HG02943 (cell line): ENCODE results near the gene COL20A1.

Experiments
- ATAC-seq: cut with Tn5 transposase; IDR thresholded peaks from one replicate; pipeline ENCODE4 v1.9.1; 2021; ENCODE audit warnings: mild to moderate bottlenecking, low read depth, moderate library complexity; ENCODE audit not compliant: unreplicated experiment

COL20A1 gene

GRCh38 chr20:63357921-63358905, 65.2 kb downstream of the COL20A1 start:
- no peak for ATAC-seq

- no peak for ATAC-seq
These were observed 66.4 kb downstream of the COL20A1 start for GRCh38 chr20:63359164-63359934.

GRCh38 chr20:63359937-63360849, 67.2 kb downstream of the COL20A1 start:
- ATAC-seq = no peak

GRCh38 chr20:63360850-63361518, 68.0 kb downstream of the COL20A1 start, which contains the start of gene CHRNA4:
Gene CHRNA4, minus strand, starts transcription at chr20:63361349. Its CDS starts 184 bp downstream, at chr20:63361165.
- no peak for ATAC-seq

GRCh38 chr20:63361519-63362435, 68.8 kb downstream of the COL20A1 start:
- ATAC-seq = no peak

- no peak for ATAC-seq
These were observed 69.5 kb downstream of the COL20A1 start for GRCh38 chr20:63362436-63363009.

GRCh38 chr20:63363013-63363957, 70.3 kb downstream of the COL20A1 start:
- ATAC-seq = no peak

- ATAC-seq = no peak
These were observed 71.1 kb downstream of the COL20A1 start for GRCh38 chr20:63363981-63364561.

GRCh38 chr20:63364801-63365585, 72.0 kb downstream of the COL20A1 start:
- ATAC-seq = no peak

GRCh38 chr20:63365601-63366389, 72.8 kb downstream of the COL20A1 start:
- no peak for ATAC-seq

GRCh38 chr20:63366390-63367365, 73.7 kb downstream of the COL20A1 start:
- ATAC-seq = no peak

- no peak for ATAC-seq
These were observed 74.6 kb downstream of the COL20A1 start for GRCh38 chr20:63367446-63368055.

- ATAC-seq = no peak
These were observed 75.2 kb downstream of the COL20A1 start for GRCh38 chr20:63368151-63368550.

GRCh38 chr20:63369024-63369530, 76.1 kb downstream of the COL20A1 start:
- no peak for ATAC-seq
